LNCAP (cell line): ENCODE results near the gene CBX7.

Source experiments
- TF ChIP-seq, protein P1 (sequence below): fragments of 450-650 bp; IDR thresholded peaks from 2 replicates; pipeline ENCODE4 v1.5.1; 2017; ENCODE audit warnings: mild to moderate bottlenecking

CBX7 gene

DNA sequence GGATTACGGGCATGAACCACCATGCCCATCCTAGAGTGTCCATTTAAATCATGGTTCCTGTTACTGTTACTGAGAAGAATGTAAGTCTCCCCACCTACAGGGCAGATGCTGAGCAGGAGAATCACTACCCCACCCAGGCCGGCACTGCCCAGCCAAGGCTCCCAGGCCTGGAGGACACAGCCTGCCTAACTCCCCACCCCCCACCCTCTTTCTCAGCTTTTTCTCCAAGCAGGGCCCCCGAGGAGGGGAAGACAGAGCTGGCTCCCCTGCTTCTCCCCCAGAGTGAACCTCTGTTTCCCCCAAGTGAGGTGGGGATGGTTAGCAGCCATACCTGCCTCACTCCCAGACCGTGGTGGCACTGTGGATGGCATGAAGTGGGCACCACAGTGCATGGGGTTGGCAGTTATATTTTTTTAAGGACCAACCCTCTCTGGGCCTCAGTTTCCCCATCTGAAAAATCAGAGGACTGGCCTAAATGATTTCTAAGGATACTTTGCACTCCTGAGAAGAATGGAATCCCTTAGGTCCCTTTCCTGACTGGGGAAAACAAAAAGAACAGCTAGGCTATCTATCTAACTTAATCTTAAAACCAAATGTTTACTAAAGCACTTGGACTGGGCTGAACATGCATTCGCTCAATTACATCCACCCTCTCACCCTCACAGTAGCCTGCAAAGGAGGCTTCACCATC, 5.0 kb downstream of the CBX7 start:
- TF ChIP-seq, protein P1, sequence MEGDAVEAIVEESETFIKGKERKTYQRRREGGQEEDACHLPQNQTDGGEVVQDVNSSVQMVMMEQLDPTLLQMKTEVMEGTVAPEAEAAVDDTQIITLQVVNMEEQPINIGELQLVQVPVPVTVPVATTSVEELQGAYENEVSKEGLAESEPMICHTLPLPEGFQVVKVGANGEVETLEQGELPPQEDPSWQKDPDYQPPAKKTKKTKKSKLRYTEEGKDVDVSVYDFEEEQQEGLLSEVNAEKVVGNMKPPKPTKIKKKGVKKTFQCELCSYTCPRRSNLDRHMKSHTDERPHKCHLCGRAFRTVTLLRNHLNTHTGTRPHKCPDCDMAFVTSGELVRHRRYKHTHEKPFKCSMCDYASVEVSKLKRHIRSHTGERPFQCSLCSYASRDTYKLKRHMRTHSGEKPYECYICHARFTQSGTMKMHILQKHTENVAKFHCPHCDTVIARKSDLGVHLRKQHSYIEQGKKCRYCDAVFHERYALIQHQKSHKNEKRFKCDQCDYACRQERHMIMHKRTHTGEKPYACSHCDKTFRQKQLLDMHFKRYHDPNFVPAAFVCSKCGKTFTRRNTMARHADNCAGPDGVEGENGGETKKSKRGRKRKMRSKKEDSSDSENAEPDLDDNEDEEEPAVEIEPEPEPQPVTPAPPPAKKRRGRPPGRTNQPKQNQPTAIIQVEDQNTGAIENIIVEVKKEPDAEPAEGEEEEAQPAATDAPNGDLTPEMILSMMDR = no peak

DNA sequence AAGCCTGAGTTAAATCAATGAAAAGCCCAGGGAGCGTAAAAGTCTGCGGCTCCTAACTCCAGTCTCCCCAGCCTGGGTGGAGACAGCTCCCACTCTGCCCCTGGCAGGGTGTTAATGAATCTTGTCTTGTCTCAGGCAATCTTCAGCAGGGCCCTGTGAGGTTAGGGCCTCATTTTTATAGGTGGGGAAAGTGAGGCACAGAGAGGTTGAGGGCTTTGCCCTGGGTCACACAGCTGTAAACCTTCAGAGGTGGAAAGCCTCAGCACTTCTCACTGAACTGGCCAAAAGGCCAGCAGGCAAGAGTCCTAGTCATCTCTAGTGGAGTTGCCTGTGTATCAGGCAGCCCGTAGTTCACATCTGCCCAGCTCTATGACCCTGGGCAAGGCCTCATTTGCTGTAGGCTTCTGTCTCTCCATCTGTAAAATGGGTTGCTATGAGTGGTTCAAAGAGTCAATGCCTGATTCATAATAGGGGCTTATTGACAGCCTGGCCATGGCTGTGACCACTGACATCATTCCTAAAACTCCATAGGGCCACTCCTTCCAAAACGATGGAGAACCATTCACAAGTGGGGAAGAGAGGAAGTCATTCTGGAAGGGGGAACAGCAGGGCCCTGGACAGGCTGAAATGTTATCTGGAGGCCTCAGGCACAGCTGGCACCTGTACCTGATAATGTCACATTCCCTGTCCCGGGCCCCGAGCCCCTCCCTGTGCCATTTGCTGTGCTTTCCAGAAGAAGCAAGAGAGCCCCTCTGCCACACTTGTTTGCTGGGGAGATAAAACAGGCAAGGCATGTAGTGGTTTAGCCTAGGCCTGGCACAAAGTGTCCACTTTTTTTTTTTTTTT, 6.0 kb downstream of the CBX7 start:
- TF ChIP-seq, protein P1 = no peak

DNA sequence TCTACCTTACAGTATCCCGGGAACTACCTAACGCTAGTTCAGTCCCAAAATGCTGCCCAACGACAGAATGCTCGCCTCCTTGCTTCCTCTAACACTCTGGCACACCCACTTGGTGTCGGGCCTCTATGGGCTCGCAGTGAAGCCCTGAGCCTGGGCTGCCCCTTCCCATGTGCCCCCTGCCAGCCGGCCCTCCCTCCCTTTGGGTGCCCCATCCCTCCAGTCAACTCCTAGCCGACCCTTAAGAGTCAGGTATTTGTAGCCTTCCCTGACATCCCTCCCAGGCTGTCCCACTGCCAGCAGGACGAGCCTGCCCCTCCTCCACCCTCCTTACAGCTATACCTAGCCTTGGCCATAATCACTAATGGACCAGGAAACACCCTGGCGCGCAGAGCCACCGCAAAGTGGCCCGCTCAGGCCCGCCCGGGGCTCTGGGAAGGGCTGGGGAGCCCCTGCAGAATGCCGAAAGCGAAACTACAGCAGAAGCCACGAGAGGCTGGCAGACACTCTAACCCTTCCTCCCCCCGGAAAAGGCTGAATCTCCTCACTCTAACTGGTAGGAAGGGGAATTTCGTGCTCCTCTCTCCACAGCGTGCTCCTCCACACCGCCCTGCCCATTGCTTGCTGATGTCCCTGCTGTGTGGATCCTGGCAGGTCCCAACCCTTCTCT, 8.2 kb downstream of the CBX7 start:
- TF ChIP-seq, protein P1 = no peak

DNA sequence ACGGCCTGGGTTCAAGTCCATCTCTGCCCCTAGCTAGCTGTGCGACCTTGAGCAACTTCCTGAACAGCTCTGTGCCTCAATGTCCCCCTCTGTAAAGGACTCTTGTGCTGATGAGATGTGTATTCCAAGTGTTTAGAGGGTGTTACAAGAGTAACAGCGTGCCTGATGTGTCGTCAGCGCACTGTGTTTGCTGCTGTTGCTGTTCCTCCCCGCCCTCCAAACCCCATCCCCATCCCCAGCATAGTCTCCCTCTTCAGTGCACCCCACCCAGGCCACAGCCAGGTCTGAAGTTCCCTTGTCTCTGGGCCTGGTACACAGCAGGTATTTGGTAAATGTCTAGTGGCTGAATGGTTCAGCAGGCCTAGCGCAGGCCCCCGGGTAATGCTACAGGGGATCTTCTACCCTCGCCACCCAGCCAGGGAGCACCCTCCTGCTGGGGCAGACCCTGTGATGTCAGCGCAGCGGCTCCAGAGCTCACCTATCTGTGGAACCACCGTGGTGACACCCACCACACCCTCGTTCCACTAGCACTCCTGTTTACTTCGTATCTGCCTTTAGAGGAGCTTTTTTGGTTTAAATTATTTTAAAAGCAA, 10.3 kb downstream of the CBX7 start:
- TF ChIP-seq, protein P1 = no peak

DNA sequence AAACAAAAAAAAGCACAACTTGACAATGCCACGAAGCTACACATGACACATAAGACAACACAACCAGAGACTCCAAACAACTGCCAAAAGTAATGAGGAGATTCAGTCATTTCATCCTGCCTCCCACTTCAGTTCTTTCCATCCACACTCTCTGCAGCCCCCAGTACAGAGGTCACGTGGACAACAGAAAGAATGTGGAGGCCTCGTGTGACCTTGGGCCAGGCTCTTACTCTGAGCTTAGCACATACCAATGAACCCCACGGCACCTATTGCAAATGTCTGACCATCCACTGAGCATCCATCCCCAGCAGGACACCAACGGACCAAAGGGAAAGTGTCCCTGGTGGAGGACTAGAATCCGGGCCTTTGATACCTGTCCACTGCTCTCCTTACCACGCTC, 12.5 kb downstream of the CBX7 start:
- TF ChIP-seq, protein P1 = no peak

DNA sequence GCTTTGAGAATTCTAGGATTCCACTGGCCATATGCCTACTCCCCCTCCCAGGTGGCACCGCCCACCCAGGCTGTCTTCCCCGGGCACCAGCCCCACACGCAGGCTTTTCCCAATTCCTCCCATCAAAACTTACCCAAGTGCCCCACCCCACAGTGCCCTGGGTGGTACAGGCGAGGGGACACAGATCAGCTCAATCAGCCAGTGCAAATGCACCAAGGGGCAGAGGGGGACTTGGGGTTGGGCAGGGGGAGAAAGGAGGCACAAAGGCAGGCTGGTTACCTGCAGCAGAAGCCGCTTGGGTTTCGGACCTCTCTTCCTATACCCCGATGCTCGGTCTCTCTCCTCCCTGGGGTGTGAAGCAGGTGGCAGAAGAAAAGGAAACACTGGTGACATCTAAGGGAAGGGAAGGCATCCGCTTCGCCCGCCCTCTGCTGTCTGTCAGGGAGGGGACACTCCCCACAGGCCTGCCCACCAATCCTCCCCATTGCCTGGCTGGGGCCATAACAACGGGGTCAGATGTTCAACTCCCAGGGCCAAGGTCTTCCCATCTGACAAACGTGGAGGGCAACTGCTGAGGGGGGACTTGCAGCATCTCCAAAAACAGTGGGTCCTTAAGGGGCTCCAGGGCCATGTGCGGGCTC, 14.0 kb downstream of the CBX7 start:
- TF ChIP-seq, protein P1 = no peak

DNA sequence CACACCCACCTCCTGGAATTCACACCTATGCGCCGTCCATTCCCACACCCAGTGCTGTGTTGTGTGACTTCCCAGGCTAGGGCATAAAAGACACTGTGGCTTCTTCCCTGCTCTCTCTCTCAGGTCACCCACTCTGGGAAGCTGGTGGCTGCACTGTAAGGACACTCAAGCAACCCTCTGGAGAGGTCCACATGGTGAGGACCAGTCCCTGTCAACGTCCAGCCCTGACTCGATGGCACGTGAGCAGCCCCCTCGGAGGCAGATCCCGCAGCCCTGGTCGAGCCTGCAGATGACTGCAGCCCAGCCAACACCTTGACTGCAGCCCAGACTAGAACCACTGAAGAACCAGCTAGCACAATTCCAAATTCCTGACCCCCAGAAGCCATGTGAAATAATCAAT, 16.2 kb downstream of the CBX7 start:
- TF ChIP-seq, protein P1 = no peak
